GM23338 (cell line): ENCODE results near the gene COL18A1. TPM values are rescaled to one million over a fixed set of nuclear protein-coding genes. Genes with fewer than 3 reads are reported as not detected.

Source experiments
- ATAC-seq: fragments of 200-7000 bp; cut with Tn5 transposase; 3 replicates; pipeline ENCODE4 v1.9.1; 2020
- DNase-seq: peaks from one replicate; pipeline ENCODE4 v3.0.0-alpha.2; 2015; ENCODE audit warnings: low spot score
- H2AFZ ChIP-seq: fragments of 200-600 bp; sonication (generic); 2 replicates; pipeline ENCODE4 v1.8.0; 2016; ENCODE audit warnings: antibody characterized with exemption, mild to moderate bottlenecking, moderate library complexity
- H3F3A ChIP-seq: fragments of 200-600 bp; sonication (generic); replicated peaks from 2 replicates; pipeline ENCODE4 v1.8.0; 2017; ENCODE audit warnings: antibody characterized with exemption, mixed run types, low read depth
- H3K27ac ChIP-seq: fragments of 200-600 bp; sonication (generic); 2 replicates; pipeline ENCODE4 v1.6.1; 2016; ENCODE audit warnings: low read depth
- H3K27me3 ChIP-seq: fragments of 200-600 bp; sonication (generic); 2 replicates; pipeline ENCODE4 v1.8.0; 2016; ENCODE audit warnings: mild to moderate bottlenecking, mixed run types, moderate library complexity; ENCODE audit not compliant: insufficient read depth
- H3K36me3 ChIP-seq: fragments of 200-600 bp; sonication (generic); 2 replicates; pipeline ENCODE4 v1.8.0; 2016; ENCODE audit warnings: mild to moderate bottlenecking; ENCODE audit not compliant: insufficient read depth
- H3K4me1 ChIP-seq: fragments of 200-600 bp; sonication (generic); 2 replicates; pipeline ENCODE4 v1.8.0; 2016; ENCODE audit warnings: mild to moderate bottlenecking, moderate library complexity; ENCODE audit not compliant: insufficient read depth
- H3K4me2 ChIP-seq: fragments of 200-600 bp; sonication (generic); 2 replicates; pipeline ENCODE4 v1.7.1; 2017; ENCODE audit warnings: mixed run types
- H3K4me3 ChIP-seq: fragments of 200-600 bp; sonication (generic); 2 replicates; pipeline ENCODE4 v1.6.1; 2016; ENCODE audit warnings: mixed run types
- H3K79me2 ChIP-seq: fragments of 200-600 bp; sonication (generic); replicated peaks from 2 replicates; pipeline ENCODE4 v1.8.0; 2017; ENCODE audit warnings: mild to moderate bottlenecking; ENCODE audit not compliant: insufficient read depth
- H3K9me2 ChIP-seq: fragments of 200-600 bp; sonication (generic); 2 replicates; pipeline ENCODE4 v1.8.0; 2017; ENCODE audit not compliant: insufficient read depth
- H4K20me1 ChIP-seq: fragments of 200-600 bp; sonication (generic); replicated peaks from 2 replicates; pipeline ENCODE4 v1.8.0; 2017; ENCODE audit warnings: mild to moderate bottlenecking; ENCODE audit not compliant: insufficient read depth
- H3K27ac Mint-ChIP-seq: 2 replicates; pipeline ENCODE4 v1.8.0; 2020; ENCODE audit warnings: inconsistent platforms, mild to moderate bottlenecking, moderate library complexity, mixed read lengths
- H3K27me3 Mint-ChIP-seq: 3 replicates; pipeline ENCODE4 v1.8.0; 2022; ENCODE audit warnings: low read depth, mild to moderate bottlenecking, moderate library complexity, mixed read lengths, inconsistent platforms; ENCODE audit not compliant: insufficient read depth, poor library complexity
- H3K36me3 Mint-ChIP-seq: 3 replicates; pipeline ENCODE4 v1.8.0; 2021; ENCODE audit warnings: low read depth, mild to moderate bottlenecking, inconsistent platforms, moderate library complexity, mixed read lengths
- H3K4me1 Mint-ChIP-seq: 3 replicates; pipeline ENCODE4 v1.8.0; 2020; ENCODE audit warnings: mild to moderate bottlenecking, inconsistent platforms, mixed read lengths
- H3K4me3 Mint-ChIP-seq: 3 replicates; pipeline ENCODE4 v1.8.0; 2021; ENCODE audit warnings: moderate library complexity, mild to moderate bottlenecking, inconsistent platforms, mixed read lengths
- H3K9me3 Mint-ChIP-seq: 3 replicates; pipeline ENCODE4 v1.8.0; 2020; ENCODE audit warnings: moderate library complexity, mild to moderate bottlenecking, inconsistent platforms, mixed read lengths
- CREB1 ChIP-seq: fragments of 250-450 bp; sonication (Bioruptor Pico); IDR thresholded peaks from 2 replicates; pipeline ENCODE4 v1.5.0; 2020; ENCODE audit warnings: low read depth, mild to moderate bottlenecking, moderate library complexity
- EZH2 ChIP-seq: fragments of 200-600 bp; sonication (generic); IDR thresholded peaks from one replicate; pipeline ENCODE4 v1.8.0; 2017; ENCODE audit warnings: antibody characterized with exemption, mild to moderate bottlenecking, low read depth; ENCODE audit not compliant: unreplicated experiment
- EZH2phosphoT487 ChIP-seq: fragments of 200-600 bp; sonication (generic); IDR thresholded peaks from one replicate; pipeline ENCODE4 v1.8.1; 2018; ENCODE audit warnings: antibody characterized with exemption; ENCODE audit not compliant: unreplicated experiment
- JUNB ChIP-seq: IDR thresholded peaks from one replicate; pipeline ENCODE4 v1.6.1; 2016; ENCODE audit warnings: antibody characterized with exemption; ENCODE audit not compliant: unreplicated experiment
- NANOG ChIP-seq: IDR thresholded peaks from 2 replicates; pipeline ENCODE4 v1.6.1; 2016; ENCODE audit warnings: antibody characterized with exemption, borderline replicate concordance
- POLR2AphosphoS5 ChIP-seq: IDR thresholded peaks from 2 replicates; pipeline ENCODE4 v1.6.1; 2016; ENCODE audit warnings: antibody characterized with exemption, low read depth
- STAT1 ChIP-seq: IDR thresholded peaks from one replicate; pipeline ENCODE4 v1.6.1; 2016; ENCODE audit warnings: antibody characterized with exemption; ENCODE audit not compliant: unreplicated experiment
- ZNF114 ChIP-seq: fragments of 250-450 bp; sonication (Bioruptor Pico); IDR thresholded peaks from 2 replicates; pipeline ENCODE4 v1.5.0; 2020; ENCODE audit warnings: mild to moderate bottlenecking, moderate library complexity
- ZNF331 ChIP-seq: fragments of 250-450 bp; sonication (Bioruptor Pico); IDR thresholded peaks from 2 replicates; pipeline ENCODE4 v1.5.0; 2020; ENCODE audit warnings: low read depth, mild to moderate bottlenecking, moderate library complexity
- polyA plus RNA-seq: library from polyadenylated mRNA; unstranded; fragments of >200 nt; fragmentation: Nextera tagmentation; extraction: Ambion mirVana; gene quantifications from 2 replicates; pipeline ENCODE4 v1.2.1, GENCODE V29; 2016
- total RNA-seq: library from RNA; depleted of rRNA; stranded (reverse); fragments of >200 nt; shearing (Covaris generic); gene quantifications from 2 replicates; pipeline ENCODE4 v1.2.3, GENCODE V29; 2014
- TF ChIP-seq, protein P1 (sequence below): IDR thresholded peaks from one replicate; pipeline ENCODE4 v1.6.1; 2018; ENCODE audit warnings: antibody characterized with exemption; ENCODE audit not compliant: unreplicated experiment
- TF ChIP-seq, protein P2 (sequence below), 2 experiments: fragments of 200-600 bp in 1 of 2; sonication (generic) in 1 of 2; conservative IDR thresholded peaks; 2 replicates each; pipeline versions ENCODE4 v1.5.1 to v1.6.1; 2016 to 2017; ENCODE audit warnings: antibody characterized with exemption in 2 of 2, low read depth in 2 of 2, mild to moderate bottlenecking in 2 of 2, moderate library complexity in 1 of 2
- TF ChIP-seq, protein P3 (sequence below): IDR thresholded peaks from 2 replicates; pipeline ENCODE4 v1.6.1; 2016; ENCODE audit warnings: antibody characterized with exemption
- TF ChIP-seq, protein P4 (sequence below): fragments of 250-450 bp; sonication (Bioruptor Pico); IDR thresholded peaks from 2 replicates; pipeline ENCODE4 v1.5.0; 2020; ENCODE audit warnings: mild to moderate bottlenecking, moderate library complexity

COL18A1 gene
- total and polyA plus RNA-seq, 2 experiments from 2014 or later: 38.4 to 430 TPM

GRCh38 chr21:45405819-45406762, 1.1 kb downstream of the COL18A1 start:
- DNase-seq: peak; percentile 85

More at GRCh38 chr21:45405819-45406762, 1.1 kb downstream of the COL18A1 start:
- peak overlapping the region; percentile 86 for H3K4me3 ChIP-seq
- H3K9me2 ChIP-seq: 0 out of 2 replicates have a peak, but pooled peaks cover 3% of the 10 kb centered on the region
- H3K27me3 ChIP-seq: peaks cover 5% of the 10 kb centered on the region; the same call in 1 of the 2 replicates
- H3K36me3 ChIP-seq: no peaks in the 10 kb centered on the region; the same call in 1 of the 2 replicates
- no peak overlapping the region for H2AFZ ChIP-seq
- TF ChIP-seq CREB1 (CRISPR knock-in tag): no peak
- TF ChIP-seq, protein P1, sequence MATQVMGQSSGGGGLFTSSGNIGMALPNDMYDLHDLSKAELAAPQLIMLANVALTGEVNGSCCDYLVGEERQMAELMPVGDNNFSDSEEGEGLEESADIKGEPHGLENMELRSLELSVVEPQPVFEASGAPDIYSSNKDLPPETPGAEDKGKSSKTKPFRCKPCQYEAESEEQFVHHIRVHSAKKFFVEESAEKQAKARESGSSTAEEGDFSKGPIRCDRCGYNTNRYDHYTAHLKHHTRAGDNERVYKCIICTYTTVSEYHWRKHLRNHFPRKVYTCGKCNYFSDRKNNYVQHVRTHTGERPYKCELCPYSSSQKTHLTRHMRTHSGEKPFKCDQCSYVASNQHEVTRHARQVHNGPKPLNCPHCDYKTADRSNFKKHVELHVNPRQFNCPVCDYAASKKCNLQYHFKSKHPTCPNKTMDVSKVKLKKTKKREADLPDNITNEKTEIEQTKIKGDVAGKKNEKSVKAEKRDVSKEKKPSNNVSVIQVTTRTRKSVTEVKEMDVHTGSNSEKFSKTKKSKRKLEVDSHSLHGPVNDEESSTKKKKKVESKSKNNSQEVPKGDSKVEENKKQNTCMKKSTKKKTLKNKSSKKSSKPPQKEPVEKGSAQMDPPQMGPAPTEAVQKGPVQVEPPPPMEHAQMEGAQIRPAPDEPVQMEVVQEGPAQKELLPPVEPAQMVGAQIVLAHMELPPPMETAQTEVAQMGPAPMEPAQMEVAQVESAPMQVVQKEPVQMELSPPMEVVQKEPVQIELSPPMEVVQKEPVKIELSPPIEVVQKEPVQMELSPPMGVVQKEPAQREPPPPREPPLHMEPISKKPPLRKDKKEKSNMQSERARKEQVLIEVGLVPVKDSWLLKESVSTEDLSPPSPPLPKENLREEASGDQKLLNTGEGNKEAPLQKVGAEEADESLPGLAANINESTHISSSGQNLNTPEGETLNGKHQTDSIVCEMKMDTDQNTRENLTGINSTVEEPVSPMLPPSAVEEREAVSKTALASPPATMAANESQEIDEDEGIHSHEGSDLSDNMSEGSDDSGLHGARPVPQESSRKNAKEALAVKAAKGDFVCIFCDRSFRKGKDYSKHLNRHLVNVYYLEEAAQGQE: no peak
- no peak for TF ChIP-seq ZNF331 (CRISPR knock-in tag)
- TF ChIP-seq, protein P2, sequence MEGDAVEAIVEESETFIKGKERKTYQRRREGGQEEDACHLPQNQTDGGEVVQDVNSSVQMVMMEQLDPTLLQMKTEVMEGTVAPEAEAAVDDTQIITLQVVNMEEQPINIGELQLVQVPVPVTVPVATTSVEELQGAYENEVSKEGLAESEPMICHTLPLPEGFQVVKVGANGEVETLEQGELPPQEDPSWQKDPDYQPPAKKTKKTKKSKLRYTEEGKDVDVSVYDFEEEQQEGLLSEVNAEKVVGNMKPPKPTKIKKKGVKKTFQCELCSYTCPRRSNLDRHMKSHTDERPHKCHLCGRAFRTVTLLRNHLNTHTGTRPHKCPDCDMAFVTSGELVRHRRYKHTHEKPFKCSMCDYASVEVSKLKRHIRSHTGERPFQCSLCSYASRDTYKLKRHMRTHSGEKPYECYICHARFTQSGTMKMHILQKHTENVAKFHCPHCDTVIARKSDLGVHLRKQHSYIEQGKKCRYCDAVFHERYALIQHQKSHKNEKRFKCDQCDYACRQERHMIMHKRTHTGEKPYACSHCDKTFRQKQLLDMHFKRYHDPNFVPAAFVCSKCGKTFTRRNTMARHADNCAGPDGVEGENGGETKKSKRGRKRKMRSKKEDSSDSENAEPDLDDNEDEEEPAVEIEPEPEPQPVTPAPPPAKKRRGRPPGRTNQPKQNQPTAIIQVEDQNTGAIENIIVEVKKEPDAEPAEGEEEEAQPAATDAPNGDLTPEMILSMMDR (conservative IDR thresholded peaks at IDR 0.05; ENCODE audit: low read depth in 2 of 2): no peak
- TF ChIP-seq, protein P3, sequence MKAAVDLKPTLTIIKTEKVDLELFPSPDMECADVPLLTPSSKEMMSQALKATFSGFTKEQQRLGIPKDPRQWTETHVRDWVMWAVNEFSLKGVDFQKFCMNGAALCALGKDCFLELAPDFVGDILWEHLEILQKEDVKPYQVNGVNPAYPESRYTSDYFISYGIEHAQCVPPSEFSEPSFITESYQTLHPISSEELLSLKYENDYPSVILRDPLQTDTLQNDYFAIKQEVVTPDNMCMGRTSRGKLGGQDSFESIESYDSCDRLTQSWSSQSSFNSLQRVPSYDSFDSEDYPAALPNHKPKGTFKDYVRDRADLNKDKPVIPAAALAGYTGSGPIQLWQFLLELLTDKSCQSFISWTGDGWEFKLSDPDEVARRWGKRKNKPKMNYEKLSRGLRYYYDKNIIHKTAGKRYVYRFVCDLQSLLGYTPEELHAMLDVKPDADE: no peak
- TF ChIP-seq NANOG: no peak
- TF ChIP-seq, protein P4, sequence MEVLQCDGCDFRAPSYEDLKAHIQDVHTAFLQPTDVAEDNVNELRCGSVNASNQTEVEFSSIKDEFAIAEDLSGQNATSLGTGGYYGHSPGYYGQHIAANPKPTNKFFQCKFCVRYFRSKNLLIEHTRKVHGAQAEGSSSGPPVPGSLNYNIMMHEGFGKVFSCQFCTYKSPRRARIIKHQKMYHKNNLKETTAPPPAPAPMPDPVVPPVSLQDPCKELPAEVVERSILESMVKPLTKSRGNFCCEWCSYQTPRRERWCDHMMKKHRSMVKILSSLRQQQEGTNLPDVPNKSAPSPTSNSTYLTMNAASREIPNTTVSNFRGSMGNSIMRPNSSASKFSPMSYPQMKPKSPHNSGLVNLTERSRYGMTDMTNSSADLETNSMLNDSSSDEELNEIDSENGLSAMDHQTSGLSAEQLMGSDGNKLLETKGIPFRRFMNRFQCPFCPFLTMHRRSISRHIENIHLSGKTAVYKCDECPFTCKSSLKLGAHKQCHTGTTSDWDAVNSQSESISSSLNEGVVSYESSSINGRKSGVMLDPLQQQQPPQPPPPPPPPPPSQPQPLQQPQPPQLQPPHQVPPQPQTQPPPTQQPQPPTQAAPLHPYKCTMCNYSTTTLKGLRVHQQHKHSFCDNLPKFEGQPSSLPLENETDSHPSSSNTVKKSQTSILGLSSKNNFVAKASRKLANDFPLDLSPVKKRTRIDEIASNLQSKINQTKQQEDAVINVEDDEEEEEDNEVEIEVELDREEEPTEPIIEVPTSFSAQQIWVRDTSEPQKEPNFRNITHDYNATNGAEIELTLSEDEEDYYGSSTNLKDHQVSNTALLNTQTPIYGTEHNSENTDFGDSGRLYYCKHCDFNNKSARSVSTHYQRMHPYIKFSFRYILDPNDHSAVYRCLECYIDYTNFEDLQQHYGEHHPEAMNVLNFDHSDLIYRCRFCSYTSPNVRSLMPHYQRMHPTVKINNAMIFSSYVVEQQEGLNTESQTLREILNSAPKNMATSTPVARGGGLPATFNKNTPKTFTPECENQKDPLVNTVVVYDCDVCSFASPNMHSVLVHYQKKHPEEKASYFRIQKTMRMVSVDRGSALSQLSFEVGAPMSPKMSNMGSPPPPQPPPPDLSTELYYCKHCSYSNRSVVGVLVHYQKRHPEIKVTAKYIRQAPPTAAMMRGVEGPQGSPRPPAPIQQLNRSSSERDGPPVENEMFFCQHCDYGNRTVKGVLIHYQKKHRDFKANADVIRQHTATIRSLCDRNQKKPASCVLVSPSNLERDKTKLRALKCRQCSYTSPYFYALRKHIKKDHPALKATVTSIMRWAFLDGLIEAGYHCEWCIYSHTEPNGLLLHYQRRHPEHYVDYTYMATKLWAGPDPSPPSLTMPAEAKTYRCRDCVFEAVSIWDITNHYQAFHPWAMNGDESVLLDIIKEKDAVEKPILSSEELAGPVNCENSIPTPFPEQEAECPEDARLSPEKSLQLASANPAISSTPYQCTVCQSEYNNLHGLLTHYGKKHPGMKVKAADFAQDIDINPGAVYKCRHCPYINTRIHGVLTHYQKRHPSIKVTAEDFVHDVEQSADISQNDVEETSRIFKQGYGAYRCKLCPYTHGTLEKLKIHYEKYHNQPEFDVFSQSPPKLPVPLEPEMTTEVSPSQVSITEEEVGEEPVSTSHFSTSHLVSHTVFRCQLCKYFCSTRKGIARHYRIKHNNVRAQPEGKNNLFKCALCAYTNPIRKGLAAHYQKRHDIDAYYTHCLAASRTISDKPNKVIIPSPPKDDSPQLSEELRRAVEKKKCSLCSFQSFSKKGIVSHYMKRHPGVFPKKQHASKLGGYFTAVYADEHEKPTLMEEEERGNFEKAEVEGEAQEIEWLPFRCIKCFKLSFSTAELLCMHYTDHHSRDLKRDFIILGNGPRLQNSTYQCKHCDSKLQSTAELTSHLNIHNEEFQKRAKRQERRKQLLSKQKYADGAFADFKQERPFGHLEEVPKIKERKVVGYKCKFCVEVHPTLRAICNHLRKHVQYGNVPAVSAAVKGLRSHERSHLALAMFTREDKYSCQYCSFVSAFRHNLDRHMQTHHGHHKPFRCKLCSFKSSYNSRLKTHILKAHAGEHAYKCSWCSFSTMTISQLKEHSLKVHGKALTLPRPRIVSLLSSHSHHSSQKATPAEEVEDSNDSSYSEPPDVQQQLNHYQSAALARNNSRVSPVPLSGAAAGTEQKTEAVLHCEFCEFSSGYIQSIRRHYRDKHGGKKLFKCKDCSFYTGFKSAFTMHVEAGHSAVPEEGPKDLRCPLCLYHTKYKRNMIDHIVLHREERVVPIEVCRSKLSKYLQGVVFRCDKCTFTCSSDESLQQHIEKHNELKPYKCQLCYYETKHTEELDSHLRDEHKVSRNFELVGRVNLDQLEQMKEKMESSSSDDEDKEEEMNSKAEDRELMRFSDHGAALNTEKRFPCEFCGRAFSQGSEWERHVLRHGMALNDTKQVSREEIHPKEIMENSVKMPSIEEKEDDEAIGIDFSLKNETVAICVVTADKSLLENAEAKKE (CRISPR knock-in tag): no peak
- TF ChIP-seq ZNF114 (CRISPR knock-in tag): no peak
- no peak for TF ChIP-seq STAT1
- no peak for TF ChIP-seq JUNB
- TF ChIP-seq EZH2: no peak
- no peak for TF ChIP-seq POLR2AphosphoS5
- no peak for TF ChIP-seq EZH2phosphoT487
- Mint-ChIP-seq H3K27ac (peak overlapping the region; percentile 95), H3K9me3 (peaks cover 8% of the 10 kb centered on the region), H3K4me1 (peaks cover 66% of the 10 kb centered on the region), H3K4me3 (peak overlapping the region; percentile 76), H3K36me3 (peaks cover 27% of the 10 kb centered on the region), H3K27me3 (peaks cover 34% of the 10 kb centered on the region)
- H3K4me2 ChIP-seq: peak overlapping the region; percentile 97
- H3K79me2 ChIP-seq: peaks cover 52% of the 10 kb centered on the region
- H3K27ac ChIP-seq: peak overlapping the region; percentile 92
- H3F3A ChIP-seq: peaks cover 30% of the 10 kb centered on the region
- peaks cover 29% of the 10 kb centered on the region for H4K20me1 ChIP-seq
- H3K4me1 ChIP-seq: peaks cover 42% of the 10 kb centered on the region
- peak; percentile 7 for ATAC-seq
